ENCODE results near the gene CLEC10A.

DNA sequence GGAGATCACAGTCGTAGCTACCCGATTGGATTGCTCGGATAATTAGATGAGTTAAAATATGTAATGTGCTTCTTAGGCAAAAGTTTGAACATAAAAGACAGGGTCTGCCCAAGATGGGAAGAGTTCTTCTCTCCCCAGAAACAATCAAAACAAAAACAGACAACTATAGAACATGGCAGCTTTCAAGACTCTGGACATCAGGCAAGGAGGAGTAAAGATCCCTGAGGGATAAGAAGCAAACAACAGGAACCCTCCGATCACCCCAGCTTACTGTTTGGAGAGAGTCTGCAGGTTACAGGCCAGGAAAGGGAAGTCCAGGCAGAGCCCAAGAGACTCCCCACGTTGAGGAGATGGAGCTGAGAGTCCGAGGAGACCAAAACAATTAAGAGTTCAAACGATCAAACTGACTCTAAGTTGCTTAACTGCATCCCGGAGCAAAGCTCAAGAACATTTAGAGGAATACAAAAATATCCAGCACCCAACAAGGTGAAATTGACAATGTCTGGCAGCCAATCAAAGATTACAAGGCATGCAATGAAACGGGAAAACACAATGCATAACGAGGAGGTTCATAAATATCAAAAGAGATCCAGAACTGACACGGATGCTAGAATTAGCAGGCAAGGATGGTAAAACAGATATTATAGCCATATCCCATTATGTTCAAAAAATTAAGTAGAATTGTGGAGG, 30.7 kb upstream of the CLEC10A start:
- no peak for TF ChIP-seq GATA2 (IDR thresholded peaks at IDR 0.05; ENCODE audit: low read depth, low read length)
- no peak for TF ChIP-seq GATA3 (IDR thresholded peaks at IDR 0.05; ENCODE audit: low read depth, low read length)

All from SH-SY5Y (cell line).